NCI-H2196 (cell line): ENCODE data around the gene EIF5.
A peak's percentile ranks its signal among the peaks of the same experiment; 100 is the strongest.

Source experiments
- DNase-seq: peaks from one replicate; lab custom pipeline; 2025; ENCODE audit not compliant: unreplicated experiment; lab: John Stamatoyannopoulos, UW

Gene EIF5

DNA sequence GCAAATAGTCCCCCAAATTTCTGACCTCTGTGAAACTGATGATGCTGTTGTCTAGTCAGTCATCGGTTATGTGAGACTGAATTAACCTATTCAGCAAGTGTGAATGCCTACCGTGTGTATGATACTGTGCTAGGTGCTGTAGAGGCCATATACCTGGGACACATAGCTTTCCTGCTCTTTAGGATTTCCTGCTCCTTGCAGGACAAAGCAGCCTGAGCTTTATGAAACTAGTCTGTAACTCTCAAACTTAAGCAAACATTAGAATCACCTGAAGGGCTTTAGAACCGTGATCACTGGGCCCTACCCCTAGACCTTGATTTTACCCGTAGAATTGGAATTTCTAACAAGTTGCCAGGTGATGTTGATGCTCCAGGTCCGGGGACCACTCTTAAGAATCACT, 58.1 kb downstream of the EIF5 start:
- DNase-seq, result no peak

DNA sequence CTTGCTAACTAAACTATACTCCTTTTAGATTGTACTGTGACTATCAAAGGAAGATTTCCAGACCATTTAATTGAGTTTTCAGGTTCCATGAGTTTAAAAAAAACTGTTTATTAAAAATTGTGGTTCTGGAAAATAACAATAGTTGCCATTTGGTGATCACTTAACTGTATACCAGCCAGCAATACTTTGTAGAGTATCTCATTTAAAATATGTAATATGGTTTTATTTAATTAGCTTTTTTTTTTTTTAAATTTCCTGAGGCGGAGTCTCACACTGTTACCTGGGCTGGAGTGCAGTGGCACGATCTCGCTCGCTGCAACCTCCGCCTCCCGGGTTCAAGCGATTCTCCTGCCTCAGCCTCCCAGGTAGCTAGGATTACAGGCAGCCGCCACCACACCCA, 58.5 kb downstream of the EIF5 start:
- DNase-seq, result no peak

DNA sequence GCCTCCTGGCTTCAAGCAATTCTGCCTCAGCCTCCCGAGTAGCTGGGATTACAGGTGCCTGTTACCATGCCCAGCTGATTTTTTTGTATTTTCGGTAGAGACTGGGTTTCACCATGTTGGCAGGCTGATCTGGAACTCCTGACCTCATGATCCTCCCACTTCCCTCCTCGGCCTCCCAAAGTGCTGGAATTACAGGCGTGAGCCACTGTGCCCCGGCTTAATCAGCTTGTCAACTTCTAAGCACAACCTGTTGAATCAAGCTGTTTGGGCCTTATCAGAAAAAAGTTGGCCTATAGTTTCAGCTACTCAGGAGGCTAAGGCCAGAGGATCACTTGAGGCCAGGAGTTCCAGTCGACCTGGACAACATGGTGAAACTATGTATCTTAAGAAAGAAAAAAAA, 59.0 kb downstream of the EIF5 start:
- no peak for DNase-seq

DNA sequence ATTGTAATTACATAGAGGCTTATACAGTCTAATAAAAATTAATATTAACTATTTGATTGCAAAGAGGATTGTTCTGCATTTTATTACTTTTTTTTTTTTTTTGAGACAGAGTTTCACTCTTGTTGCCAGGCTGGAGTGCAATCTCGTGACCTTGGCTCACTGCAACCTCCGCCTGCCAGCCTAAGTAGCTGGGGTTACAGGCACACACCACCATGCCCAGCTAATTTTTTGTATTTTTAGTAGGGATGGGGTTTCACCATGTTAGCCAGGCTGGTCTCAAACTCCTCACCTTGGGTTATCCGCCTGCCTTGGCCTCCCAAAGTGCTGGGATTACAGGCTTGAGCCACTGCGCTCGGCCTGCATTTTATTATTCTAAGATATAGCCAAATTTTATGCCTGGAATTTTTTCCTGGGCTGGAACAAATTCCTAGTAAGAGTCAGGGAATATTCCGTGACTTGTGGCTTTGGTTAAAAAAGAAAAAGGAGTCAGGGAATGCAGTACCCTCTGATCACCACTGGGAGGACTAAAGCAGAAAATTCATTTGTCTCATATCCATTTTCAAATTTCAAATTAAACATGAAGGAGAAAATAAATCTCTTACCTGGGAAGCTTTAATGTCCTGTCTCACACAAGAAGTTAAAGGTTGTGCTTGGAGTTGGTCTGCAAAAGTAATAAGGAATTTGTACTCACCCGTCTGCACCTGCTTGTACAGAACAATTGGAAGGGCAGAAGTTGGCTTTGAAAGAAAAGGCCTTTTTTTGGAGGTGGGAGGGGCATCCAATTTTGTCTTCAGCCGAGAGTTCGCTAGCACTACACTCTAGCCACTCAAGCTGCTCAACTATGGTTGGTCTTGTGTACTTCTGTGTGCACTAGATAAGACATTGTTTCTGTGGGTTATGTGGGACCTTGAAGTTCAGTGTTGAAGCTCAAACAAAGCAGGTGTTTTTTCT, 59.9 kb downstream of the EIF5 start:
- DNase-seq, result peak; percentile 7
